DOHH2 (cell line): ENCODE results near the gene VEGFA.

Experiments used
- H3F3A ChIP-seq: fragments of 200-600 bp; sonication (generic), shearing (Covaris generic); 2 replicates; pipeline ENCODE4 v1.6.0; 2016; ENCODE audit warnings: antibody characterized with exemption, mild to moderate bottlenecking; ENCODE audit not compliant: control insufficient read depth, insufficient read depth
- H3K27ac ChIP-seq: fragments of 200-600 bp; sonication (generic); 2 replicates; pipeline ENCODE4 v1.5.1; 2014; ENCODE audit warnings: low read depth, mild to moderate bottlenecking, low read length, moderate library complexity
- H3K27me3 ChIP-seq: fragments of 200-600 bp; sonication (generic); 2 replicates; pipeline ENCODE4 v1.6.1; 2014; ENCODE audit warnings: mild to moderate bottlenecking, low read length, mixed read lengths; ENCODE audit not compliant: control insufficient read depth
- H3K36me3 ChIP-seq: fragments of 200-600 bp; sonication (generic); 2 replicates; pipeline ENCODE4 v1.6.1; 2014; ENCODE audit warnings: mild to moderate bottlenecking, low read length, moderate library complexity, mixed read lengths; ENCODE audit not compliant: control insufficient read depth
- H3K4me1 ChIP-seq: fragments of 200-600 bp; sonication (generic); 2 replicates; pipeline ENCODE4 v1.6.1; 2014; ENCODE audit warnings: mild to moderate bottlenecking, low read length, mixed read lengths; ENCODE audit not compliant: control insufficient read depth
- H3K4me2 ChIP-seq: fragments of 200-600 bp; sonication (generic); 2 replicates; pipeline ENCODE4 v1.6.0; 2014; ENCODE audit warnings: mild to moderate bottlenecking, low read length, moderate library complexity
- H3K4me3 ChIP-seq: fragments of 200-600 bp; sonication (generic); 2 replicates; pipeline ENCODE4 v1.5.1; 2014; ENCODE audit warnings: mild to moderate bottlenecking, low read length, mixed read lengths
- H3K79me2 ChIP-seq: fragments of 200-600 bp; sonication (generic); 2 replicates; pipeline ENCODE4 v1.6.1; 2014; ENCODE audit warnings: mild to moderate bottlenecking, low read length, mixed read lengths; ENCODE audit not compliant: control insufficient read depth
- H3K9me2 ChIP-seq: fragments of 200-600 bp; sonication (generic); replicated peaks from 2 replicates; pipeline ENCODE4 v1.6.1; 2014; ENCODE audit warnings: mild to moderate bottlenecking, low read length, mixed read lengths; ENCODE audit not compliant: control insufficient read depth
- H3K9me3 ChIP-seq: fragments of 200-600 bp; sonication (generic); 2 replicates; pipeline ENCODE4 v1.6.1; 2014; ENCODE audit warnings: antibody characterized with exemption, low read length, mixed read lengths; ENCODE audit not compliant: control insufficient read depth, insufficient read depth
- H4K20me1 ChIP-seq: fragments of 200-600 bp; sonication (generic); 2 replicates; pipeline ENCODE4 v1.6.0; 2014; ENCODE audit warnings: low read depth, mild to moderate bottlenecking, antibody characterized with exemption, low read length, moderate library complexity; ENCODE audit not compliant: control insufficient read depth, insufficient read depth
- EZH2phosphoT487 ChIP-seq: fragments of 200-600 bp; sonication (generic); IDR thresholded peaks from 2 replicates; pipeline ENCODE4 v1.6.1; 2017; ENCODE audit warnings: borderline replicate concordance, mild to moderate bottlenecking, antibody characterized with exemption, low read length, moderate library complexity, mixed read lengths
- TF ChIP-seq, protein P1 (sequence below): fragments of 200-600 bp; sonication (generic); IDR thresholded peaks from one replicate; pipeline ENCODE4 v1.5.1; 2014; ENCODE audit warnings: antibody characterized with exemption, mild to moderate bottlenecking, low read depth, low read length; ENCODE audit not compliant: poor library complexity, severe bottlenecking

VEGFA gene

GRCh38 chr6:43825187-43826115 is 55.4 kb downstream of the VEGFA start:
- no peak overlapping the region for H3K4me2 ChIP-seq
- no peaks in the 10 kb centered on the region for H4K20me1 ChIP-seq
- H3K9me3 ChIP-seq = no peaks in the 10 kb centered on the region
- no peak overlapping the region for H3K4me3 ChIP-seq
- no peaks in the 10 kb centered on the region for H3K9me2 ChIP-seq
- H3K79me2 ChIP-seq = no peaks in the 10 kb centered on the region
- H3K36me3 ChIP-seq = no peaks in the 10 kb centered on the region
- TF ChIP-seq, protein P1, sequence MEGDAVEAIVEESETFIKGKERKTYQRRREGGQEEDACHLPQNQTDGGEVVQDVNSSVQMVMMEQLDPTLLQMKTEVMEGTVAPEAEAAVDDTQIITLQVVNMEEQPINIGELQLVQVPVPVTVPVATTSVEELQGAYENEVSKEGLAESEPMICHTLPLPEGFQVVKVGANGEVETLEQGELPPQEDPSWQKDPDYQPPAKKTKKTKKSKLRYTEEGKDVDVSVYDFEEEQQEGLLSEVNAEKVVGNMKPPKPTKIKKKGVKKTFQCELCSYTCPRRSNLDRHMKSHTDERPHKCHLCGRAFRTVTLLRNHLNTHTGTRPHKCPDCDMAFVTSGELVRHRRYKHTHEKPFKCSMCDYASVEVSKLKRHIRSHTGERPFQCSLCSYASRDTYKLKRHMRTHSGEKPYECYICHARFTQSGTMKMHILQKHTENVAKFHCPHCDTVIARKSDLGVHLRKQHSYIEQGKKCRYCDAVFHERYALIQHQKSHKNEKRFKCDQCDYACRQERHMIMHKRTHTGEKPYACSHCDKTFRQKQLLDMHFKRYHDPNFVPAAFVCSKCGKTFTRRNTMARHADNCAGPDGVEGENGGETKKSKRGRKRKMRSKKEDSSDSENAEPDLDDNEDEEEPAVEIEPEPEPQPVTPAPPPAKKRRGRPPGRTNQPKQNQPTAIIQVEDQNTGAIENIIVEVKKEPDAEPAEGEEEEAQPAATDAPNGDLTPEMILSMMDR = no peak
- no peak for TF ChIP-seq EZH2phosphoT487
- H3K4me1 ChIP-seq = 0 out of 2 replicates have a peak, but pooled peaks cover 4% of the 10 kb centered on the region
- peaks cover 36% of the 10 kb centered on the region for H3K27me3 ChIP-seq
- H3F3A ChIP-seq = no peaks in the 10 kb centered on the region
- no peak overlapping the region for H3K27ac ChIP-seq

DNA sequence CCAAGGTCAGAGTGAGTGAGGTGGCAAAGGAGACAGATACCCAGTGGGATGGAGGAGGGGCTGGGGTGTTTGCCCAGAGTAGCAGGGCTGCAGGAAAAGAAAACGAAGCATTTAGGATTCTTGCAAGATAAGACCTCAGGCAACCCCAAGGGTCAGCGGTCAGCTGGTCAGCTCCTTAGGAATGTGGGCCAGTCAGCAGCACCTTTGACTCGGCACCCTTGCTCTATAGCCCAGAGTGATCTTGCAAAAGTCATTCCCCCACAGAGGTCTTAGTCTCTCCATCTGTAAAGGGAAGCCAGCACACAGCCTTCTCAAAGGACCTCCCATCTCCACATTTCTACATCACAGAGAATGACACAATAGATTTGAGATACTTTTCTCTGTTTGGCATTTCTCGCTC is 56.7 kb downstream of the VEGFA start:
- Histone ChIP-seq H3K27me3 (peaks cover 35% of the 10 kb centered on the region), H3K27ac (no peak overlapping the region), H3K9me2 (no peaks in the 10 kb centered on the region), H3K4me1 (0 out of 2 replicates have a peak, but pooled peaks cover 4% of the 10 kb centered on the region), H3F3A (no peaks in the 10 kb centered on the region), H3K9me3 (no peaks in the 10 kb centered on the region), H3K79me2 (no peaks in the 10 kb centered on the region), H3K4me3 (no peak overlapping the region), H4K20me1 (no peaks in the 10 kb centered on the region), H3K4me2 (no peak overlapping the region), H3K36me3 (no peaks in the 10 kb centered on the region)
- TF ChIP-seq, protein P1 = no peak
- no peak for TF ChIP-seq EZH2phosphoT487

DNA sequence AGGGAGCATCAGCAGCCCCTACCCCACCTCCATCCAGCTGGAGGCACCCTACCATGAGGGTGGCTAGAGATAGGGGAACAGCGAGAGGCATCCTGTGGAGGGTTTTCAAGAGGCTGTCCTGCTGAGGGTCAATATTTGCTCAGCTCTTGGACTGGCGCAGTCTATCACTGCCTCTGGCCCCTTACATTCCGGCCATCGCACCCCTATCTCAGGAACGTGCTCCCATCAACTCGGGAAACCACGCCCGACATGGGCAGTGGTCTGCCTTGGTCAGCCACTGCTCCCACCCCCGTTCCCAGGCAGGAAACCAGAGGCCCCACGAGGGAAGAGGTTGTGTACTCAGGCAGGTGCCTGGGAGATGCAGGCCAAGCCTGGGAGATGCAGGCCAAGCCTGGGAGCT is 57.9 kb downstream of the VEGFA start:
- H3K4me1 ChIP-seq = 0 out of 2 replicates have a peak, but pooled peaks cover 4% of the 10 kb centered on the region
- no peaks in the 10 kb centered on the region for H3K9me2 ChIP-seq
- H3K36me3 ChIP-seq = no peaks in the 10 kb centered on the region
- no peaks in the 10 kb centered on the region for H4K20me1 ChIP-seq
- H3K9me3 ChIP-seq = no peaks in the 10 kb centered on the region
- no peak overlapping the region for H3K4me3 ChIP-seq
- H3F3A ChIP-seq = no peaks in the 10 kb centered on the region
- H3K4me2 ChIP-seq = no peak overlapping the region
- TF ChIP-seq, protein P1 = no peak
- TF ChIP-seq EZH2phosphoT487 = no peak
- H3K27me3 ChIP-seq = peaks cover 38% of the 10 kb centered on the region
- H3K27ac ChIP-seq = no peak overlapping the region
- no peaks in the 10 kb centered on the region for H3K79me2 ChIP-seq
